HG03342 (cell line): ENCODE data around the gene TCP10L.
"Not testable (repeated sequence)": the region's sequence is repeated elsewhere in the genome, so short reads cannot be mapped to it uniquely, and the experiment has no call there.

ENCODE experiments used
- ATAC-seq: cut with Tn5 transposase; IDR thresholded peaks from one replicate; pipeline ENCODE4 v1.9.1; 2021; ENCODE audit warnings: mild to moderate bottlenecking, moderate library complexity; ENCODE audit not compliant: unreplicated experiment

TCP10L gene

GRCh38 chr21:32587120-32587519, 1.8 kb upstream of the TCP10L start:
- no peak for ATAC-seq

- no peak for ATAC-seq
Observed at GRCh38 chr21:32585970-32586369, 647 bp upstream of the TCP10L start.

DNA sequence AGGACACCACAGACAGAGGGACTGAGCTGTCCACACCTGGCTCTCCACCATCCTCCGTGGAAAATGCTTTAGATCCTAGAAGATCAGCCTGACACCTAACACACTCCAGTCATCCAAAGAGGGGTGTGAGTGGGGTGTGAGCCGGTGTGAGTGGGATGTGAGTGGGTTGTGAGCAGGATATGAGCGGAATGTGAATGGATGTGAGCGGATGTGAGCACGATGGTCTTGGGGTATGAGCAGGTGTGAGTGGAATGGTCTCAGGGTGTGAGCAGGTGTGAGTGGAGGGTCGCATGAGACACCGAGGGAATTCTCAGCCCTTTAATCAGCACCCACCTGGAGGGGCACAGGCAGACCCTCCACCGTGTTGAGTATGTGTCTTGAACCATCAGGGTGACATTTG, 851 bp downstream of the TCP10L start:
- no peak for ATAC-seq

- no peak for ATAC-seq
Observed at GRCh38 chr21:32581732-32582131, 3.6 kb downstream of the TCP10L start.

DNA sequence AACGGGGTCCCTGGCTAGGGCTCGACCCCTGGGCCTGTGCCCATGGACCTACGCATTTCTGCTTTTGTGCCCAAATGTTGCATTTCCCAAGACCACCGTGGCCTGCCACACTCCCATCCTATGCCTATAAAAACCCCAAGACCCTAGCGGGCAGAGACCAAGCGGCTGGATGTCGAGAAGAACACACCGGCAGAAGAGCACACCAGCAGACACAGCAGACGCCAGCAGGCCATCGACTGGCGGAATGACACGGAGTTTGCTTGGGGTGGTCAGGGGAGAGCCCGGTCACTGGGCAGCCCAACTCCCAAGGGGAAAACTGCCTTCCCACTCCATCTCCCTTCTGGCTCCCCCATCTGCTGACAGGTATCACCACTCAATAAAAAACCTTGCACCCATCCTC, 4.4 kb downstream of the TCP10L start:
- ATAC-seq = no peak

DNA sequence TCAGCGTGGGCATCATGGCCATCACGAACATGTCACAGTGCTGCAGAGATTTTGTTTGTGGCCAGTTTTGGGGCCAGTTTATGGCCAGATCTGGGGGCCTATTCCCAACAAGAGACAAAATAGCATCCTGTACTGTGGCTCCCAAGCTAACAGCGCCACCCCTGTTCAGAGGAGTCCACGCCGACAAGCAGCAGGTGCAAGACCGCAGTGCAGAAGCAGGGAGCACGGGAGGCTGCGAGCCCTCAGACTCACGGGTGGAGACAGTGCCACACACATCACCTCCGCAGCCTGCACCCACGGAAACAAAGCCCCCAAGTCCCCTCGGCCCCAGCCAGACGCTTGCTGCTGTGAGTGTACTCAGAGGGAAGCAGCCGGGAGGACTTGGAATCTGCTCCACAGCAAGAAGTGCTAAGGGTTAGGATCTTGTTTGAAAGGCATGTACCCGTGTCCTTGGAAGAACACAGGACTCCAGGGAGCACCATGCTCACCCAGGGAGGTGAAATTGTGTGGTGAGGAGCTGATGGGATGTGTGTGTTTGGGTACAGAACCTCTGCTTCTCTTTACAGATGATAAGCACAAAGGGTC, 7.1 kb downstream of the TCP10L start:
- no peak for ATAC-seq

DNA sequence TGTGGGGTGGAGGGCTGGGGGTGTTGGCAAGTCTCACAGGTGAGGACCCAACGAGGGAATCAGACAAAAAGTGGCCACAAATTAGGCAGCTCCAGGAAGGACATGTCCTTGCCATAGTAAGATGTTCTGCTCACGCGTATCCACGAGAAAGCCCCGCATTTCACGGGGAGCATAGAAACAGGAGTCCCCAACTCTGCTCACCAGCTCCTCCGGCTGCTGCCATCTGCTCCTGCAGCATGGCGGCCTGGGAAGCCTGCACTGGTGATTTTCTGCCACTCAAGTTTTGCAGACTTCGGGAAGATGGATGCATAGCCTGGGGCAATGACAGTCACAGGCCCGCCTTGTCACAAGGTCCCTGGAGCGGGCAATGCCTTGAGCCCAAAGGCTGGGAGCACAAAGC, 9.3 kb downstream of the TCP10L start:
- ATAC-seq = no peak

DNA sequence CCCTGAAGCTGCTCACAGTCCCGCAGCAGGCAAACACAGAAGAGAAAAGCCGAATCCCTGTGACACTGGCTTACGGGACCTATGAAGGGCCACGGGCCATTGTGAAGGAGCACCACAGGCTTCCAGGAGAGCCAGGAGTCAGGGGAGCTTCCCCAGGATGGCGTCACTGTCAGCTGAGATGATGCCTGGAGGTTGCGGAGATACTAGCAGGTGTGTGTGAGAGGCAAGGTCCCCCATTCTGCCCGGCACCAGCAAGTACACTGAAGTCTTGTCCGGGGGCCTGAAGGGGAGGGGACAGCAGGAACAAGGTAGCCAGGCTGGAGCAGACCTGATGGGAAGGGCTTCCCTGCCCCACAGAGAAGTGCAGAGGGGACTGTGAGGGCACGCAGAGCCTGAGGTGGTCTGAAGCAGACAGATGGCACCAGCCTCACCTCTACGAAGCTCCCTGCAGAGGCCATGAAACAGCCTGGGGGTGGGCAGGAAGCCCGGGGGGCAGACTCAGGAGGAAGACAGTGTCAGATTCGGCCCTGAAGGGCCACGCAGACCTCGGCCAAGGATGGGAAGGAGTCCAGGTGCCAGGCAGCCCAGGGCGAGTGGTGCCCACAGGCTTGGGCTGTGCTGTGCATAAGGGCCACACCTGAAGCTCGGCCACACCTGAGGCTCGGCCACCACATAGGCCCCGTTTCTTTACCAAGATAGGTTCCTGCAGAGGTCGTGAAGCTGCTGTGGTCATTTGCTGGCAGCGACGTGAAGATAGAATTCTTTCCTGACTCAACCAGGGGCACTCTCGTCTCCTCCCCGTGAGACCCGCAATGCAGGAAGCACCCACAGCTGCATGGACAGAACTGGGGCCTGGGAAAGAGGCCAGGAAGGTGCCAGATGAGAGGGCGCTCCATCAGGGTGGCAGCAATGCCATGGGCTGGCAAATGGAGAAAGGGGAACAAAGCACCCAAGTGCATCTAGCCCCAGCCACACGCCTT, 10.1 kb downstream of the TCP10L start:
- ATAC-seq = no peak

DNA sequence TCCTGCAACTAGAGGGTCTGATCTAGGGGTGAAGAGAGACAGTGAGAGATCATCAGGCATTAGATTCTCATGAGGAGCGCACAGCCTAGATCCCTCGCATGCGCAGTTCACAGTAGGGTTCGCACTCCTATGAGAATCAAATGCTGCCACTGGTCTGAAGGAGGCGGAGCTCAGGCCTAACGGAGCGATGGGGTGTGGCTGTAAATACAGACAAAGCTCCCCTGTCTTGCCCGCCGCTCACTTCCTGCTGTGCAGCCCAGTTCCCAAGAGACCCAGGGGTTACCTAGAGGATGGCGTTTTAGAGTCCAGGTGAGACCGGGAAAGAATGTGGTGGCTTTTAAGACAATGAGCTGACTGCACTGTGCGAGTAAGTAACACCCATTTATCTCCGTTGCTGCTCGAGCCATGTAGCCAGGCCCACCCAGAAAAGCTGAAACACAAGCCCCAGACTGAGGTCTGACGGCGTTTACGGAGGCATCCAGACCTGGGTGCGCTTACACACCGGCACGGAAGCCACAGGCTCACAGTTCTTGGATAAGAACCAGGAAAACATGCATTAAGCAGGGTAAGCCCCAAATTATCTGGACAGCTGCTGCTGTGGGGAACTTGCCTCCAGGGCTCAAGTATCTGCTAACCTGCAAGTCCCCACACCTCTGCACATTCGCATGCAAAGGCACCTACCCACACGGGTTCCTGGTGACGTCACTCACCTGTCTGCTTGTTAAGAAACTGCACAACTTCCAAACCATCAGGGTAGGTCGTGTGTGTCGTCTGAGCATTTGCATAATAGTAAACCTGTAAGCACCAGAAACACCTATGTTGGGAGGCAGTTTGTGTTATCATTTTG, 12.5 kb downstream of the TCP10L start:
- no peak for ATAC-seq

- ATAC-seq = no peak
Observed at GRCh38 chr21:32570456-32570855, 14.9 kb downstream of the TCP10L start.

DNA sequence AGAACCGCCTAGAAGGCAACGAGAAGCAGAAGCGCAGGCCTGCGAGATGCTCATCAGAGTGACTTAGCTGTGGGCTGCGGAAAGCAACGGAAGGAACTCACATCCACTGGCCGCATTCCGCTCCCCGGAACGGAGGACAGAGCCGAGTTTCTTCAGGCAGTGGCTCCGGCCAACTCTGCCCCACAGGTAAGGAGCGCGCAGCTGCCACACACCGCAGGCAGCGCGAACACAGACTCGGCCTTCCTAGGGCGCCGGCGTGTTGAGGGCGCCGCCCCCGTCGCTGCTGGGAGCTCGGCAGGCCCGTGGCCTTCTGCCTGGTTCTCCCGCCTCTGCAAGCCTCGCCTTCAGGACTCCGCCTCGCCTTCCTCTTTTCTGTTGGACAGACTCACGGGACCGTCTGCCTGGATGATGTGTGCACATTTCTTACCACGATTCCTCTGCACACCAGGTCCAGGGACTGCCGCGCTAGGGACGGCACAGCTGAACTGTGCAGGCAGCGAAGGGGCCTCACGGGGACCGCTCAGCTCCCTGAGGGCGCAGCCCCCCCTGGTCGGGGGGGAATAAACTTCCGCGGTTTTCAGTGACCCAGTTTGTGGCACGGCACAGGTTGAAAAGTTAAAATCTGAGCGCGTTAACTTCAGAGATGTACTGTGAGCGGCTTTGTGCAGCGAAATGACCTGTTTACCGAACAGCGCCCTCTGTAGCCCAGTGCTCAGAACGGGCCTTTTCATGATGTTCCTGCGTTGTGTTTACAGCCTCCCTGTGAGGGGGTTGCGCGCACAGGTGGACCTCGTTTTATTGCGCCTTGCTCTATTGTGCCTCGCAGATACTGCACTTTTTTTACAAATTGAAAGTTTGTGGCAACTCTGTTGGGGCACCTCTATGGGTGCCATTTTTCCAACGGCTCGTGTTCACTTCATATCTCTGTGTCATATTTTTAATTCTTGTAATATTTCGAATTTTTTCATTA, 15.8 kb downstream of the TCP10L start:
- ATAC-seq = peak; percentile 78

DNA sequence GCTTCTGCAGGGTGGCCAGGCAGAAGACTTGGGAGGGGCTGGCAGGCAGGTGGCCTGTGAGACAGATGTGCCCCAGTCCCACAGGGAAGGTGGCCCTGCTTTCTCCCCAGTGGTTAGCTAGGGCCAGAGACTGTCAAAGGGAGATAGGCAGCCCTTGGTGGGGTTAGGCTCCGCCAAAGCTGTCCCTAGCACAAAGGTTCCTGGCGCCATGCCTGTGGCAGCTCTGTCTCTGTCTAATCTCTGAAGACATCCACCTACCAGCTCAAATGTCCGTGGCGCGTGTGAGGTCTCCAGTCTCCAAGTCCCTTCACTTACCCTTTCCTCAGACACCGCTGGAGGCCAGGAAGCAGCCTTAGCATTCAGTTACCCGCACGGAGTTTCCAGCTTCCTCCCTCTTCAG, 17.7 kb downstream of the TCP10L start:
- no peak for ATAC-seq

GRCh38 chr21:32566741-32567389, 18.5 kb downstream of the TCP10L start:
- ATAC-seq = no peak

DNA sequence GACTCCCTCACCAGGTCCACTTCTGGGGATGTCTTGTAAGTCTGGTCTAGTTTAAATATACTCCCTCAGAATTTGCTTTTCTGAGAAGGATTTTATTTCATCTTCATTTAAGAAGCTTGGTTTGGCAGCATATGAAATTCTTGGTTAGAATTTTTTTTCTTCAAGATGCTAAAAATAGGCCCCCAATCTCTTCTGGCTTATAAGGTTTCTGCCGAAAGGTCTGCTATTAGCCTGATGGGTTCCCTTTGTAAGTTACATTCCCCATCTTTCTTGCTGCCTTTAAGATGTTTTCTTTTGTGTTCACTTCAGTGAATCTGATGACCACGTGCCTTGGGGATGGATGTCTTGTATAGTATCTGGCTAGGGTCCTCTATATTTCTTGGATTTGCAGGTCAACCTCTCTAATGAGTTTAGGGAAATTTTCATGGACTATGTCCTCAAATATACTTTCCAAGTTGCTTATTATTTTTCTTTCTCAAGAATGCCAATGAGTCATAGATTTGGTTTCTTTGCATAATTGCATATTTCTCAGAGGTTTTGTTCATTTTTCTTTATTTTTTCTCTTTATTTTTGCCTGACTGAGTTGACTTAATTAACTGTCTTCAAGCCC, 19.4 kb downstream of the TCP10L start:
- ATAC-seq = no peak

DNA sequence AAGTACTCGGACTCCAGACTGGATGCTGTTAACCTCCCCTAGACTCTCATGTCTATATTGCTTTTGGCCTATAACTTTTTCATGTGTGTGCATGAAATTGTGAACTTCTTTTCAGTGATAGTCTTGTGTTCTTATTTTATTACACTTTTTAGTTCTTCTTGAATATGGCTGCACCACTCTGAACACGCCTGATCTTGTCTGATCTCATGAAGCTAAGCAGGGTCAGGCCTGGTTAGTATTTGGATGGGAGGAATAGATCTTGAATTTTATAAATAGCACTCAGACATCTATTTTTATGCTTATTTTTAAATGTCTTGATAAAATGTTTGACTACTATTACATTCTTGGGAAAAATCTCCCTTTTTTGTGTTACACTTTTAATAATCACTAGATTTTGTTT, 22.4 kb downstream of the TCP10L start:
- no peak for ATAC-seq

DNA sequence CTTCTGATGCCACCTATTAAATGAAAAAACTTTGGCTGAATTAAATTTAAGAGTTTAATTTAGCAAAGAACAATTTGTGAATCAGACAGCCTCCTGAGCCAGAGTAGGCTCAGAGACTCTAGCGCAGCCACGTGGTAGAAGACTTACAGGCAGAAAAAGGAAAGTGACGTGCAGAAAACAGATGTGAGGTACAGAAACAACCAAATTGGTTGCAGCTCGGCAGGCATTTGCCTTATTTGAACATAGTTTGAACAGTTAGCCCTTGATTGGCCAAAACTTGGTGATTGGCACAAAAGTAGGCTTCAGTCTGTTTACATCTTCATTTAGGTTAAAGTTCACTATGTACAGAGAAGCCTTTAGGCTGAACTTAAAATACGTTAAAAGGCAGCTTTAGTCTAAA, 22.9 kb downstream of the TCP10L start:
- ATAC-seq = no peak

DNA sequence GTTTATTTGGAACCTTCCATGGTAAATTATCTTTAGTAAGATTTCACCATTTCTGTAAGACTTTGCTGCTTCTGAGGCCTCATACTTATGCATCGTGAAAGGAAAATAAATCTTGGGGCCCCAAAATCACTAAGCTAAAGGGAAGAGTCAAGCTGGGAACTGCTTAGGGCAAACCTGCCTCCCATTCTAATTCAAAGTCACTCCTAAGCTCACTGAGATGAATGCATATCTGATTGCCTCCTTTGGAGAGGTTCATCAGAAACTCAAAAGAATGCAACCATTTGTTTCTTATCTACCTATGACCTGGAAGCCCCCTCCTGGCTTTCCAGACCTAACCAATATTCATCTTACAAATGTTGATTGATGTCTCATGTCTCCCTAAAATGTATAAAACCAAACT, 23.8 kb downstream of the TCP10L start:
- ATAC-seq = not testable (repeated sequence)

DNA sequence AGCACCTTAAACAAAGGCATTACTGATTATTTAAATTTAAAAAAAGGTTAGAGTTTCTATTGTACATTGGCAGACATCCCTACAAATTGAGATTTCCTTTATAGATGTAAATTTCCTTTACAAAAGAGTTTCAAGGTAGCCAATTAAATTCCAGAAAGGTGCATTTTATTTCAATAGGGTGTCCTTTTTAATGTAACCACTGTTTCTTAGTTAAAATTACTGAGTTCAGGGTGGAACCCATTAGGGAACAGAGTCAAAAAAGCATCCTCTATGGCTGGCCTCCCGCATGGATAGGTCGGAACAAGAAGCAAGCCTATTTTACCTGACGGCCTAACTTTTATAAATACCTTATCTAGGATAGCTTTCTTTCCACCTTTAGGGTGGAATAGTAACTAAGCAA, 24.4 kb downstream of the TCP10L start:
- no peak for ATAC-seq

- no peak for ATAC-seq
Observed at GRCh38 chr21:32559006-32559610, 26.2 kb downstream of the TCP10L start.
